Panc1 (cell line): ENCODE measurements around the gene P3H3. TPM values are rescaled to one million over a fixed set of nuclear protein-coding genes. Genes with fewer than 3 reads are reported as not detected.

Source experiments
- ATAC-seq: fragments of 200-7000 bp; cut with Tn5 transposase; 2 replicates; pipeline ENCODE4 v1.9.1; 2020; ENCODE audit warnings: mild to moderate bottlenecking, moderate library complexity
- BruUV-seq: library from RNA; stranded (reverse); fragments of 400-500 nt; replicated peaks from 2 replicates; lab custom pipeline; 2021; lab: Mats Ljungman, UMichigan
- CTCF ChIA-PET: fragments of 300-600 bp; sonication (Branson Sonifier 250); formaldehyde crosslinking; loops from one replicate; lab custom pipeline; 2022; ENCODE audit warnings: antibody characterized with exemption; lab: Charles Lee
- POLR2A ChIA-PET: fragments of 300-600 bp; sonication (Branson Sonifier 250); formaldehyde crosslinking; loops from one replicate; lab custom pipeline; 2022; ENCODE audit warnings: antibody characterized with exemption; lab: Charles Lee
- DNase-seq: peaks from one replicate; pipeline ENCODE4 v3.0.0-alpha.2; 2010; ENCODE audit warnings: low read depth, low spot score
- H3K27ac ChIP-seq: 2 replicates; pipeline ENCODE4 v1.5.1; 2011; ENCODE audit warnings: mild to moderate bottlenecking, low read length, inconsistent platforms
- H3K27me3 ChIP-seq: fragments of 200-500 bp; sonication (Bioruptor generic); 2 replicates; pipeline ENCODE4 v1.6.0; 2014; ENCODE audit warnings: low read length, inconsistent platforms; ENCODE audit not compliant: control insufficient read depth, insufficient read depth
- H3K36me3 ChIP-seq: fragments of 200-500 bp; sonication (Bioruptor generic); 2 replicates; pipeline ENCODE4 v1.5.1; 2014; ENCODE audit warnings: inconsistent platforms, mild to moderate bottlenecking, low read length, moderate library complexity; ENCODE audit not compliant: control insufficient read depth, insufficient read depth
- H3K4me1 ChIP-seq: 2 replicates; pipeline ENCODE4 v1.5.1; 2011; ENCODE audit warnings: inconsistent platforms, mild to moderate bottlenecking, low read length, moderate library complexity; ENCODE audit not compliant: control insufficient read depth, insufficient read depth
- H3K4me3 ChIP-seq, 2 experiments: 2 replicates each; pipeline ENCODE4 v1.5.1; 2011 to 2012; ENCODE audit warnings: low read depth in 2 of 2, low read length in 2 of 2, mild to moderate bottlenecking in 2 of 2, inconsistent platforms in 1 of 2, moderate library complexity in 1 of 2
- H3K9me3 ChIP-seq: fragments of 200-500 bp; sonication (Bioruptor generic); 2 replicates; pipeline ENCODE4 v1.5.1; 2014; ENCODE audit warnings: low read depth, mild to moderate bottlenecking, inconsistent platforms, low read length, moderate library complexity; ENCODE audit not compliant: control insufficient read depth, insufficient read depth
- POLR2AphosphoS5 ChIP-seq: IDR thresholded peaks from 2 replicates; pipeline ENCODE4 v1.6.1; 2012; ENCODE audit warnings: mild to moderate bottlenecking, low read depth, low read length, moderate library complexity
- REST ChIP-seq, 2 experiments: IDR thresholded peaks; 2 replicates each; pipeline ENCODE4 v1.6.1; 2011 to 2012; ENCODE audit warnings: low read depth in 2 of 2, control low read depth in 1 of 2, low read length in 1 of 2, mild to moderate bottlenecking in 1 of 2, moderate library complexity in 1 of 2; ENCODE audit not compliant: insufficient read depth in 1 of 2
- SIN3A ChIP-seq: IDR thresholded peaks from 2 replicates; pipeline ENCODE4 v1.6.1; 2012; ENCODE audit warnings: low read depth, mild to moderate bottlenecking, low read length, moderate library complexity, borderline replicate concordance; ENCODE audit not compliant: insufficient read depth
- TCF7L2 ChIP-seq: IDR thresholded peaks from 2 replicates; pipeline ENCODE4 v1.6.1; 2011; ENCODE audit warnings: mild to moderate bottlenecking, low read depth, low read length, inconsistent platforms
- in situ Hi-C: cut with HindIII; loops from 2 replicates; pipeline ENCODE4 v1.10.0; 2016; ENCODE audit warnings: low sequenced_read_pairs, low pct_unique_long_range_greater_than_20kb
- intact Hi-C: fragments of 100-400 bp; cut with micrococcal nuclease; formaldehyde crosslinking; loops from one replicate; pipeline ENCODE4 v1.10.0; 2022; ENCODE audit not compliant: unreplicated experiment
- total RNA-seq: library from RNA; stranded (reverse); gene quantifications from one replicate; pipeline ENCODE4 v1.2.1, GENCODE V29; 2021; ENCODE audit not compliant: unreplicated experiment
- TF ChIP-seq, protein P1 (sequence below): fragments of 450-650 bp; IDR thresholded peaks from 2 replicates; pipeline ENCODE4 v1.5.1; 2017; ENCODE audit warnings: mild to moderate bottlenecking

The P3H3 gene
- total RNA-seq, 1 experiment from 2014 or later, result 11.0 TPM

DNA sequence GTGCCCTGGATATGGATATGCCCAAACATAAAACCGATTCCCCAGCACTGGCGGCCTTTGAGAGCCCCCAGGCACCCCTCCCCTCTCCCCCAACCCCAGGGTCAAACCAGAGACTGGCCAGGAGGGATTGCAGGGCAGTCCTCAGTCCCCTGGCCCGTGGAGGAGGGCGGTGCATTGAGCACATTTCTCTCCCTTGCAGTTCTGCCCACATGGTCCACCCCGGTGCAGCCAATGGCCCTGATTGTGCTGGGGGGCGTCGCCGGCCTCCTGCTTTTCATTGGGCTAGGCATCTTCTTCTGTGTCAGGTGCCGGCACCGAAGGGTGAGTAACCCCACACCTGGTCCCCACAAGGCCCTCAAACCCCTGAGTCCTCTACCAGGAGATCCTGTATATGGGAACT is 10.0 kb upstream of the P3H3 start:
- CTCF ChIA-PET, result no interaction called here
- H3K4me1 ChIP-seq, result no peaks in the 10 kb centered on the region
- BruUV-seq, result no TSS peak

GRCh38 chr12:6818645-6819044 is 9.6 kb upstream of the P3H3 start:
- no peak for DNase-seq
- Histone ChIP-seq H3K36me3 (no peaks in the 10 kb centered on the region), H3K4me3 (no peak overlapping the region), H3K4me1 (no peaks in the 10 kb centered on the region), H3K27me3 (no peaks in the 10 kb centered on the region), H3K9me3 (no peaks in the 10 kb centered on the region), H3K27ac (no peak overlapping the region)
- intact Hi-C loops (no loop called here), in situ Hi-C loops (no loop called here)
- ATAC-seq, result no peak
- no TSS peak for BruUV-seq
- POLR2A ChIA-PET, result no interaction called here
- TF ChIP-seq POLR2AphosphoS5 (no peak), SIN3A (no peak), REST (IDR thresholded peaks at IDR 0.05; ENCODE audit: insufficient read depth in 1 of 2, low read depth in 2 of 2, low read length in 1 of 2) (no peak), TCF7L2 (no peak)
- TF ChIP-seq, protein P1, sequence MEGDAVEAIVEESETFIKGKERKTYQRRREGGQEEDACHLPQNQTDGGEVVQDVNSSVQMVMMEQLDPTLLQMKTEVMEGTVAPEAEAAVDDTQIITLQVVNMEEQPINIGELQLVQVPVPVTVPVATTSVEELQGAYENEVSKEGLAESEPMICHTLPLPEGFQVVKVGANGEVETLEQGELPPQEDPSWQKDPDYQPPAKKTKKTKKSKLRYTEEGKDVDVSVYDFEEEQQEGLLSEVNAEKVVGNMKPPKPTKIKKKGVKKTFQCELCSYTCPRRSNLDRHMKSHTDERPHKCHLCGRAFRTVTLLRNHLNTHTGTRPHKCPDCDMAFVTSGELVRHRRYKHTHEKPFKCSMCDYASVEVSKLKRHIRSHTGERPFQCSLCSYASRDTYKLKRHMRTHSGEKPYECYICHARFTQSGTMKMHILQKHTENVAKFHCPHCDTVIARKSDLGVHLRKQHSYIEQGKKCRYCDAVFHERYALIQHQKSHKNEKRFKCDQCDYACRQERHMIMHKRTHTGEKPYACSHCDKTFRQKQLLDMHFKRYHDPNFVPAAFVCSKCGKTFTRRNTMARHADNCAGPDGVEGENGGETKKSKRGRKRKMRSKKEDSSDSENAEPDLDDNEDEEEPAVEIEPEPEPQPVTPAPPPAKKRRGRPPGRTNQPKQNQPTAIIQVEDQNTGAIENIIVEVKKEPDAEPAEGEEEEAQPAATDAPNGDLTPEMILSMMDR, result no peak
- CTCF ChIA-PET, result no interaction called here

More for the DNA sequence above, 10.0 kb upstream of the P3H3 start:
- H3K27ac ChIP-seq, result no peak overlapping the region
- H3K4me3 ChIP-seq, result no peak overlapping the region
- intact Hi-C loops, result no loop called here
- in situ Hi-C loops, result no loop called here
- TF ChIP-seq POLR2AphosphoS5, result no peak
- TF ChIP-seq TCF7L2, result no peak
- TF ChIP-seq, protein P1, result no peak
- TF ChIP-seq REST (IDR thresholded peaks at IDR 0.05; ENCODE audit: insufficient read depth in 1 of 2, low read depth in 2 of 2, low read length in 1 of 2), result no peak
- no peak for TF ChIP-seq SIN3A
- no peaks in the 10 kb centered on the region for H3K36me3 ChIP-seq
- ATAC-seq (no peak), DNase-seq (no peak)
- no peaks in the 10 kb centered on the region for H3K9me3 ChIP-seq
- no peaks in the 10 kb centered on the region for H3K27me3 ChIP-seq
- POLR2A ChIA-PET, result no interaction called here
